Sciatic nerve (tissue), 2 donors: ENCODE data around the gene LPP. TPM values are rescaled to one million over a fixed set of nuclear protein-coding genes. Genes with fewer than 3 reads are reported as not detected.

ENCODE experiments used
- ATAC-seq: fragments of 200-7000 bp; cut with Tn5 transposase; one replicate; pipeline ENCODE4 v1.9.1; 2020; ENCODE audit warnings: mild to moderate bottlenecking, moderate library complexity
- DNase-seq: peaks from one replicate; pipeline ENCODE4 v3.0.0-alpha.2; 2020; ENCODE audit warnings: low spot score
- intact Hi-C: fragments of 100-400 bp; cut with DNase I; formaldehyde crosslinking; loops from one replicate; pipeline ENCODE4 v1.14.2; 2022
- total RNA-seq: library from RNA; stranded (reverse); fragmentation: NEBNext Ultra II Directional; extraction: Animal tissue kit (Norgen Biotek cat#: 25700); gene quantifications from one replicate; pipeline ENCODE4 v1.2.1, GENCODE V29; 2021
- donor health status: DM: no; HTN: no; CAD: no.
- donor health status: DM: no; HTN: no; CAD: no.

Gene LPP
- total RNA-seq, 1 donor from 2014 or later: 231 TPM

DNA sequence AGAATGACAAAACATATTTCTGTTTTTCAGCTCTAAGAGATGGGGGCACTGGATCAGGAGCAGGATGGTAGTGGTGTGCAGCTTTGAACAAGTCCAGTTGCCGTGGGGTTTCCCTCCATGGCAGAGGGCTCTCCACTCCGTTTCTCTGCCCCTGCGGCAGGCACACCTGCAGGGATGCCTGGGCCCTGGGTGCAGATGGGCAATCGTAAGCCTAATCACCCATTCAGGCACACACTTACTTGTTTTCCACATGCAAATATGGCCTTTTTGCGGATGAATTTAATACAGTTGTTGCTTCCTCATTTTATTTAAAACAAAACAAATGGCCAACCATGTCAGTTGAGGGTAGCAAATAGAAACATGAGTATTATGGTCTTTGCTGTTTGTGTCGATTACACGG is 85.1 kb downstream of the LPP start:
- intact Hi-C loops: no loop called here
- no peak for DNase-seq
- no peak for ATAC-seq

DNA sequence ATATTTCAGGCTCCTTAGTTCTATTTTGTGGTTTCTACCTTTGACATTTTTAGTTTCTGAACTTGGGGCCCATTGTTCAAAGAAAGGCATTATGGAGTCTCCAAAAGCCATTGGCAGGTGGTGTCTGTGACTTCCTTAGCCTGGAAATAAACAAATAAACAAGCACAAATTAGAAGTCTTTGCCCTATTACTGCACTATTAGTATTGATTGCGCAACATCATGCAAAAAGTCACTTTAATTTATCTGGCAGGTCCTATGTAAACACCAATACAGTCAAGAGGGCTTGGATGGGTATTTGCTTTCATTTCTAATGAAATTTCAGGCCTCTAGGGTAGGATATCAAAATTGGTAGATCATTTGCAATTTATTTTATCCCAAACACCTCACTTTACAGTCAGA is 85.6 kb downstream of the LPP start:
- ATAC-seq (no peak), DNase-seq (no peak)
- intact Hi-C loops: no loop called here

DNA sequence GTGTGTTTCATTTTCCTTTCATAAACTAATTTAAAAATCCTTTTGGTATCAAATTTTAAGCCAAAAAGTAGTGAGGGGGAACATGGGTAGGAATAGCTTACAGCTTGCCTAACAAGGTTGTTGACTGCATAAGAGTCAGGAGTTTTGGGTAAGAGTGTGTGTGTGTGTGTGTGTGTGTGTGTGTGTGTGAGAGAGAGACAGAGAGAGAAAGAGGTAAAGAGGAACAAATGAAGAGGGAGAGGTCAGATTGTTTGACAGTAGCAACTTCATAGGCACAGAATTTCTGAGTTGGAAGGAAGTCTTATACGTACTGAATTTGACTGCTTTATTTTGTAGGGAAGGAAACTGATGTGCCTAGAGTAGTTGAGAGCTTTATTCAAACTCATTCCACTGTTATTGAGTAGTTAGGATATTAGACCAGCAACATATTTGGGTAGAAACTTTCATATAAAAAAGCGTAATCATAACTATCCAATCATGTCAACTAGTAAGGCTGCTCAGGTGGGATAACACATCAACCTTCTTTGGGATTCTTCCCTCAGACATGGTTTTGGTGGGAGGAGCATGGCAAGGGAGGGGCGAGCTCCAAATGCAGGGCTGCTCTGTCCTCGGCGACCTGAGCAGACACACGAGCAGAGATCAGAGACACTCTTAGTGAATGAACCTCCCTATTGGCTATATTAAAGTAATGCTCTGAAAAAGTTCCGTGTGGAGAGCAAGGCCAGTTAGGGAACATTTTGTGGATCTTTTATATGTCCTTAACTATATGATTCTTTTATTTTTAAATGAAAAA is 86.4 kb downstream of the LPP start:
- intact Hi-C loops: no loop called here
- peak; percentile 19 for ATAC-seq
- no peak for DNase-seq

DNA sequence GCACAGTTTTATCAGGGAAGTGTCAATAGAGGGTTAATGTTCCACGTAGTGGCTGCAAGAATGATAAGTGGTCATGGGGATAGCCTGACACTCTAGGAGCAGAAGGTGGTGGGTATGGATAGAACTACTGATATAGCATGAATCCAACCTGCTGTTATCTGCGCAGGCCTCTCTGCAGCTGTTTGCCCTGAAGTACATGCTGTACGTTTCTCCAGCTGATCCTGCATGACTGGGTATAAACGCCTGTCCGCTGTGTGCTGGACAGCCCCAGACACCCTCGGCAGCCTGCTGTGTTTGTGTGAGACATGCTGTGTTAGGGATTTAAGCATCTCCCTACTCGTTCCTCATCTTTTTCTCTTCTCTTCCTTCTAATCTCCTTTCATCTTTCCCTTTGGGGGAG is 87.1 kb downstream of the LPP start:
- DNase-seq (no peak), ATAC-seq (peak; percentile 89)
- intact Hi-C loops: no loop called here

DNA sequence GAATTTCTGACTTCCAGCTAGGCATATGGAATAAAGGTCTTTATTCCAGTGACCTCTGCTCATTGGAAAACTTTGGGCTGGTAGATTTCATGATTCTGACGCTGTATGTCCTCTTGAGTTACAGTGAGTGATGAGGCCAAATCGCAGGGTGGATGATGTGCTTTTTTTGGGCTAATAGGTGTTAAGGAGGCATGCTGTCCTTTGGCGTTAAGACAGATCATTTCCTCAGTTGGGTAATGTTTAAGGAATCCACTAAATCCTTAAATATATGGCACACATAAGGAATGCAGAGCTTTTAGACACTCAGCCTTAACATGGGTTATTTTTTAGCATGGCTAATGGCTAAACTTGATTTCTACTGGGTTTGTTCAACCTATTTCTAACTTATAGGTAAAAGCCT is 87.9 kb downstream of the LPP start:
- DNase-seq (no peak), ATAC-seq (no peak)
- intact Hi-C loops: no loop called here

DNA sequence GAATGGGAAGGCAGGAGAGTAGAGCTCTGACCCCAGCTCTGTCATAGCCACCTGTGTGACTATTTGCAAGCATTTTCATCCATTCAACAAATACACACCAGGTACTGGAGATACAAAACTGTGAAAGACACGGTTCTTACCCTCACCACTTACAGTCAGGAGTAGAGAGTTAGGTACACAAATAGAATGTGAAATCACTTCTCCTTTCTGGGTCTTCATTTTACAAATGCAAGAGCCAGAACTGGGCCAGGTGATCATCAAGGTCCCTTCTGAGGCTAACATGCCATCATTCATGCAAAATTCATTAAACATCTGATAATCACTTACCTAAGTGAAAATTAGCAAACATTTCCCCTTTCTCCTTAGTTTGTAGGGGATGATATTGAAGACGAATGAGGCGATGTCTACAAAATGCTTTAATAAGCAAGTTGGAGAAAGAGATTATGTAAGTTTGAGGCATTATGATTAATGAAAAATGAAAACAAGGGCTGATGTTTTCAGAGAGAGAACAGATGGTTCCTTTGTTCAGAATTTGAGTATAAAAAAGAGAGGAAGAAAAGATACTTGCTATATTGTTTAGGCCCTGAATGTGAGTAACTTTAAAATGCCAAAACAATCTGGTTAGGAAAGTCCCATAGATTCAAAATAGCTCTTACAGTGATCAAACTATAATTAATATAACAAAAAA is 88.6 kb downstream of the LPP start:
- intact Hi-C loops: no loop called here
- DNase-seq (no peak), ATAC-seq (peak; percentile 27)

DNA sequence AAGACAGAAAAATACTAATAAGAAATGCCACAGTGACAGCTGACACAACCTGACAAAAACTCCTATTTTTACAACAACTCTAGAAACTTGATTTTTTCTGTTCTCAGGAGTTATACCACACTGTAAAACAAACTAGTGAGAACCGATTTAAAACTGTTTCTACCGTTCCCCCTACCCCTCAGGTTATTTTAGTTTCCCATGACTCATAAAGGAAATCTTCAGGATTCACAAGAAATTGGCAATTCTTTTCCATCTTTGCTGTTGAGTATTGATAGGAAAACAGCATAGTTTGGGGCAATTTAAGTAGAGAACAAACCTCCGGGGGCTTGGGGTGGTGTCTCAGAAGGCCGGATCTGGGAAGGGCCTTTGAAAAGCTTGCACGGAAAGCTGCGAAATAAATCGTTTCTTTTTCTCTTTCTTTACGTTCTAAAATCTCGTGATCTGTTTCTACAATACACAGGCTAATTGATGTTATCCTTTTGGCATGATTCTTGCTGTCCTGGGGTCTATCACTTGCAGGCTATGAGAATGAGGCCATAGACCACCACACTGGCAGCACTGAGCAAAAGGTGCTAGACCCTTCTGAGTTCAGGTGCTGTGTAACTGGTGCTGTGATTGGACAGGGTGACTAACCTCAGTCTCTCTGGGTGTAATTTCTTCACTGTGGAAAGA is 89.3 kb downstream of the LPP start:
- no peak for ATAC-seq
- intact Hi-C loops: no loop called here
- DNase-seq: no peak

DNA sequence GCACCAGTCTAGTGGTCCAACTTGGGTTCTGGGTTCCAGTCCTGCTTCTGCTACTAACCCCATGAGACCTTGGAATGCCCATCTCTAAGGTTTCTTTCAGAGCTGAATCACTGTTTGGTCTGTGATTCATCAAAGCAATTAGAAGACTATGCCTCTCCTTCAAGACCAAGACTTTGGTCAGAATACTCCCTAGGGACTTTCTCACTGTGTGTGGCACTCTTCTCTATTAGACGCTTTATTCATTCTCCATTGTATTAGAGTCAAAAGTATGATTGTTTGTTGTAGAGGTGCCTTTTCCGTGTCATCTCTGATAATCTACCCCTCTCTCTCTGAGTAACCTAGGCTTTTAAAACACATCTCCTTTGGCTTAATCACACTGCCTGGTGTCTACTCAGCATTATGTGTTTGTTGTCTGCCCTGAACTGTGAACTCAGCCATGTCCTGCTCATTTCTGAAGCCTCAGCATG is 90.5 kb downstream of the LPP start:
- intact Hi-C loops: no loop called here
- DNase-seq (no peak), ATAC-seq (no peak)

DNA sequence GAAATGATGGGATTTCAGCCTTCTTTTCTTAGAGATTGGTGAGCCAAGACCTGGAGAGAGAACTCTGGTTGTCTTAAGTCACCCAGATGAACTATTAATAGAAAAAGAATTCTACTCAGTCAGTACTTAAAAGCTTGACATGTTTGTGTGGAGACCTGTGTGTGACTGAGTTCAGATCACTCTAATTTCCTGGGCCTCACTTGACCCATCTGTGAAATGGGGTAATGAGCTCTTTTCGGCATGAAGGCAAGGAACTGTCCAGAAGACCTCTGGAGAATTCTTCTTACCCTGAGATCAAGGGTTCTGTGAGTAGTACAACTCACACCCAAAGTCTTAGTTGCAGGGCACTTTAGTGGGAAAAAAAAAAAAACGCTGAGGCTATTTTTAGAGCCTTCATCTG is 92.9 kb downstream of the LPP start:
- ATAC-seq: no peak
- no peak for DNase-seq
- intact Hi-C loops: no loop called here

DNA sequence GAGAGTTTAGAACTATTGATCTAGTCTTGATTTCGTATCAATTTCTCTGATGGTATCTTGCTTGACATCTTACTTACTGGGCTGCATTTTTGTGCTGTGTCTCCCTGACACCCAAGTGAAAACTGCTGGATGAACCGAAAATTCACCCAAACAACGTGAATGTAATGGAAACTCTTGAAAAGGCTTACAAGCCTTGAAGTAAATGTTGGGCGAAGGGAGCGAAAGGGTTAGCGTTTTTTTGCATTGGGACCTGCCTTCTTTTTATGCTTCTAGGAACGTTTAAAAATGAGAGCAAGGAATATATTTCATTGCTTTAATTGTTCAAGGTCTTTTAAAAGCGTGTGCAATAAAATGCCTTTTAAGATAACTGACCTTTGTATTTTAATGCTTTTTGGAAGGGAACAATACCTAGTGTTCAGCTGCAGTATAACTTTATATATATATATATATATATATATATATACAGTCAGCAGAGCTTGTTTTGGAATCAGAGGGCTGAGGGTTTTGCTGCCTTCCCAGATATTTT is 94.1 kb downstream of the LPP start:
- DNase-seq (no peak), ATAC-seq (no peak)
- intact Hi-C loops: no loop called here

DNA sequence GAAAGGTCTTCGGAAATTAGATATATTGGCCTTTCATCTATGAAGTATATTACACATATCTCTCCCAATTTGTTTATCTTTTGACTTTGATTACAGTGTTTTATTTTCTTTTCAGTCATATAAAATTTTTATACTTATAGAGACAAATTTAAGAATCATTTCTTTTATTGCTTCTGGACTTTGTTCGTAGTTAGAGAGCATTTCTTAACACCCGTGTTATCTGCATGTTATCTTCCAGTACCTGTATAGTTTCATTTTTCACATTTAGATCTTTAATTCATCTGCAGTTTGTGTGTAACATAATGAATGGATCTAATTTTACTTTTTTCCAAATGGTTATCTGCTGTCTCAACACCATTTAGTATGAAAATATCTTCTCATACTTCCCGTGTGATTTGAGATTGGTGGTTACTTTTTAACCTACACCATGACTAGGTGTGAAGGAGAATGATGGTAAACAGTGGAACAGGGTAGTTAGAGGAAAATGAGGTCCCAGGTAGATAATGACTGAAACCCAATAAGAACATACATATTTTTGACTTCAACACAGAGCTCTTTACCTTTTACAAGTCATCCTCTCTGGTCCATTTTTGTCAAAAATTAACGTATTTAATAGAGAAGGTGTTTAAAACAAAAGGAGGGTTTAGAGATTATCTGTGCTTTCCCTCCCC is 99.3 kb downstream of the LPP start:
- DNase-seq: no peak
- intact Hi-C loops: no loop called here
- no peak for ATAC-seq

DNA sequence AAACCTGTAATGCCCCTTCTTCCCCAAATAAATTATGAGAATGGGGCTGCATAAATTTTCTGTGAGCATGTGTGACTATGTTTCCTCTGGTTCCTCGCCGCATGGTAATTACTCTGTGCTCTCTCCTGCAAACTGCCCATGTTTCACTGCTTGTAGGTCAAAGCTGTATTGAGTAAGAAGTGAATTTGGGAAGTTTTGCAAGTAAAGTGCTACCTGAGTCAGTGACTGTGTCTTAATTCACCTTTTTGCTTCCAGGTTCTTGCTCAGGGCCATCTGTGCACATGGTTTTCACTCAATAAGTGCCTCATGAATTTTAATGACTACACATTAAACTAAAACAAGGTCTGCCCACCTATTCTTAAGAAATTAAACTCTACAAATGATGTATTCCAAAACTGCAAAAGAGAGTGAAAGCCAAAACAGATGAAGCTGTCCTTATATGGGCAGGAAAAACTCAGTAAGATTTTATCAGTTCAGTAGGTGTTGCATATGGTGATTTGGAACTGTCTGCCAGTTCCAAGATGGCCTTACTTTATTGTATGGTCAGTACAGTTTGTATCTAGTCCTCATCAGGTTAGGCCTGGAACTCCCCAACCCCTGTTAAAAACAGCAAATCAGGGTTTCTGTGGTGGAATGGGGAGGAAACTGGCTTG is 100.0 kb downstream of the LPP start:
- intact Hi-C loops: no loop called here
- ATAC-seq (no peak), DNase-seq (no peak)

DNA sequence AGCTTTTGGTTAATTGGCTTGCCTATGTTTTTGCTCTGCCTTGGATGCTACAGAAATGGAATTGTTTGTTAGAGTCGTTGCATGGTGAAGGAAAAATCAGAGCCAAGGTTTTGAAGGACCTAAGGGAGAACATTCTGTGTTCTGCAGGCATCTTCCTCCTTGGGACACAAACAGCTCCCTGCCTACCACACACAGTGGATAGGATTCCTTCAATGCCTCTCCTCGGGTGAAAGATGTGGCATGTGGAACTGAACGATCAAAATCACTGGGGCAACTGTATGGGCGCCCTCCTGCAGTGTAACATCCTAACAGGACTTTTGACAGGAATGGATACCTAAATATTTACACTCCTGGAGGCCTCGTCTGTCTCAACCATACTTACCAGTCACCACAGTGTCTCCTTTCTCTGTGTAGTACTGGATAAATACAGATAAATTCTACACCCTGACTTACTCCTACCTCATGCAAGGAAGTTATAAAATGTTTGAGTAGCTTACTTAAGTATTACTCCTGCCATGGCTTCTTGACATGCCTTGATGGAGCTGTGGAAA is 100.6 kb downstream of the LPP start:
- DNase-seq (no peak), ATAC-seq (no peak)
- intact Hi-C loops: no loop called here

DNA sequence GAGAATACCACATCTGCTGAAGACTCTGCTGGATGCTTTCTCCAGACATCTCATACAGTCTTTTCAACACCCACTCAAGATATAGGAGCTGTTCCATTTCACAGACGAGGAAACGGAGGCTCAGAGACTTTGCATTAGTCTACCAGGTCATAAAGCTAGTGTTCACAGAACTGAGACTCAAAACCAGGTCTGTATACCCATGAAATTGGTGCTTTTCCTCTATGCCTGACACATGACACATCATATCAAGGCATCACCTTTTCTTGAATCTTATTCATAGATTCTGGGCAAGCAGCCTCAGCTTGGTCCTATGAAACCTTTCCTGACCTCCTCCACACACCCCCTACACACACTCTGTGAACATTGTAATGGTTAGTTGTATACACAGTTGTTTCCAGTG is 101.2 kb downstream of the LPP start:
- ATAC-seq: no peak
- DNase-seq: no peak
- intact Hi-C loops: no loop called here

DNA sequence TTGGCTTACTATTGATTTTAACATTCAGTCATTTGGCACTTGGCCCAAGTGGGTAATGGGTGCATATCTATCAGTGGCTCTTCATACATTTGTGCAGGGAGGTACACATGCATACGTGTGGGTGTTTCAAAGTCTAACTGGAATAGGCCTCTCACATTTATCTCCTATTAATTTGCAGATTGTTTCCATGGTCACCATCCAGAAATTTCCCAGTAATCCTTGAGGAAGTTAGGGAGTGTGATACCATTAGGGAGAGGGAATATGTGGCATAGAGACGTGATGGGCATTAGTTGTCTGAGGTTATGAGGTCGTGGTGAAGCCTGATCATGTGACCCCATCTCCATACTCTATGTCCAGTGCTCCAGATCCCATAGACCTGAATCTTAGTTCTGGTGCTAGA is 102.8 kb downstream of the LPP start:
- DNase-seq (no peak), ATAC-seq (no peak)
- intact Hi-C loops: no loop called here

DNA sequence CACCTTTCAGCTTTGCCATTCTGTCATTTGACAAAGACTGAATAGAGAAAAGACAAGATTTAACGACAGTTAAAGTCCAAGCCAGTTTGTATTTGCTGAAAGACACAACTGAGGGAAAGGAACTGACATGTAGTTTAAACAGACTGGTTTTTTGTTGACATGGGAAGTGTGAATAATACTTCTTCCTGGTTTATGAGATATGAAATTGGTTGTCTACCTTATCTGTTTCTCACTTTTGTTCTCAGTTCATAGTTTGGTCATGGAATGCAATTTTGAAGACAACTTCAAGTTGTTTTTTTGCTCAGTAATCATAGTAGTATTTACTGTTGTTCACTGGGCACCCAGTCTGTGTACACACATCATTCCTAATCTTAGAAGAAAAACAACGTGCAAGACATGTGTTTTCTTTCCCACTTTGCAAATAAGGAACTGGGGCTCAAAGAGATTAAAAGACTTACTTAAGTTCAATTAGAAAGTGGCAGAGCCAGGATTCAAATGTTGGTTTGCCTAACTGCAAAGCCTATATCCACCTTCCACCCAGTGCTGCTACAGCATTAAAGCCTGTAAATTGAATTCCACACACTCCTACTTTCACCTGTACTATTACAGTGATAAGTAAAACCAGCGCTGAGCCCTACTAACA is 103.5 kb downstream of the LPP start:
- DNase-seq: no peak
- ATAC-seq: no peak
- intact Hi-C loops: no loop called here

DNA sequence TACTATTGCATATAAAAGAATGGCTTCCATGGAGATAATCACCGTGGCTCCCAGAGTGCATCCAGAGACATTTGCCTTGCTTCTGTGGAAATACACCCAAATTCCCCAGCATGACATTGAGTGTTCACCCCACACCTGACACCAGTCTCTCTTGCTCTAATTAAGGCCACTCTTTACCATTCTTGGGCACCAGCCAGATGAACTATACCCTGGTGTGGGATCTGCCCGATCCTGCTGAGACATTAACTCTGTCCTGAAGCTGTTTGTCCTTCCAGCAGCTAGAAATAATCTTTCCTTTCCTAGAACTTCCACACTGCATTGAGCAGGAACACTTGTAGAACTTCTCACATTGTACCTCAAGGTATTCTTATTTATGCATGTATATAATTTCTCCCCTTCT is 105.2 kb downstream of the LPP start:
- intact Hi-C loops: no loop called here
- no peak for ATAC-seq
- no peak for DNase-seq

DNA sequence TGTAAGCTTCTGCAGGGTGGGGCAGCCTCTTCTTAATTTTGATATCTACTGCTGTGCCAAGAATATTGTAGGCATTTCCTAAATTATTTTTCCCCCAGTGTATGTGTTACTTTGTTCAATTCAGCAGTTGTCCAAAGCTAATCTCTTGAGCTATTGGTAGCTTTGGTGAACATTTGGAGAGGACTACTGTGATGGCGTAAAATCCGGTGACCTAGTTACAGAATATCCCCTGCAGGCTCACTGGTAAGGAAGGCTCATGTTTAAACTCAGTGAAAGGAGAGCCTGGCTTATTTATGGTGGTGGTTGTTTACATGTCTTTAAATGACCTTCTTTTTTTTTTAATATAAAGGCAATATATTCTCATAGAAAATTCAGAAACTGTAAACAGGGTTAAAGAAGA is 105.6 kb downstream of the LPP start:
- no peak for DNase-seq
- ATAC-seq: no peak
- intact Hi-C loops: no loop called here
